Activated B cell treated with CpG ODN at 0.5 μM for 24 hours (primary cell): ENCODE results near the gene DLG2. TPM values are rescaled to one million over a fixed set of nuclear protein-coding genes. Genes with fewer than 3 reads are reported as not detected.

Experiments
- ATAC-seq: fragments of 200-7000 bp; cut with Tn5 transposase; one replicate; pipeline ENCODE4 v1.10.0; 2021; ENCODE audit warnings: low read depth, mild to moderate bottlenecking, moderate library complexity
- CTCF ChIA-PET: fragments of 350-600 bp; sonication (Branson Sonifier 250); formaldehyde crosslinking; loops from one replicate; lab custom pipeline; 2021; ENCODE audit warnings: antibody characterized with exemption; lab: Charles Lee
- POLR2A ChIA-PET: fragments of 350-600 bp; sonication (Branson Sonifier 250); formaldehyde crosslinking; loops from one replicate; lab custom pipeline; 2021; ENCODE audit warnings: antibody characterized with exemption; lab: Charles Lee
- DNase-seq: peaks from one replicate; pipeline ENCODE4 v3.0.0; 2022
- H3K27ac Mint-ChIP-seq: one replicate; pipeline ENCODE4 v1.8.0; 2020; ENCODE audit warnings: mixed read lengths
- H3K27me3 Mint-ChIP-seq: one replicate; pipeline ENCODE4 v1.8.0; 2021; ENCODE audit warnings: mixed read lengths
- H3K36me3 Mint-ChIP-seq: one replicate; pipeline ENCODE4 v1.8.0; 2021; ENCODE audit warnings: low read depth, mixed read lengths
- H3K4me1 Mint-ChIP-seq: one replicate; pipeline ENCODE4 v1.8.0; 2021; ENCODE audit warnings: mixed read lengths
- H3K4me3 Mint-ChIP-seq: one replicate; pipeline ENCODE4 v1.8.0; 2020; ENCODE audit warnings: mild to moderate bottlenecking, mixed read lengths
- H3K9me3 Mint-ChIP-seq: one replicate; pipeline ENCODE4 v1.8.0; 2020; ENCODE audit warnings: mixed read lengths
- CTCF ChIP-seq: fragments of 200-600 bp; IDR thresholded peaks from one replicate; pipeline ENCODE4 v1.8.0; 2022; ENCODE audit warnings: antibody characterized with exemption, mild to moderate bottlenecking
- intact Hi-C: fragments of 100-400 bp; cut with micrococcal nuclease; formaldehyde crosslinking; loops from one replicate; pipeline ENCODE4 v1.15.1; 2024
- total RNA-seq: library from RNA; stranded (reverse); gene quantifications from 2 replicates; pipeline ENCODE4 v1.2.3, GENCODE V29; 2022

DLG2 gene
- total RNA-seq, 1 donor from 2014 or later: 2.7 TPM

GRCh38 chr11:84129961-84130576, 1497.1 kb downstream of the DLG2 start:
- peaks cover 2% of the 10 kb centered on the region for H3K9me3 Mint-ChIP-seq

GRCh38 chr11:84128840-84129239, 1498.3 kb downstream of the DLG2 start:
- TF ChIP-seq CTCF: no peak
- Mint-ChIP-seq H3K36me3 (no peaks in the 10 kb centered on the region), H3K27me3 (no peaks in the 10 kb centered on the region), H3K27ac (no peak overlapping the region), H3K9me3 (peaks cover 2% of the 10 kb centered on the region), H3K4me1 (no peaks in the 10 kb centered on the region), H3K4me3 (no peak overlapping the region)
- DNase-seq (no peak), ATAC-seq (no peak)
- POLR2A ChIA-PET: no interaction called here
- intact Hi-C loops: no loop called here
- CTCF ChIA-PET: no interaction called here

More at GRCh38 chr11:84129961-84130576, 1497.1 kb downstream of the DLG2 start:
- intact Hi-C loops: no loop called here
- no peak overlapping the region for H3K27ac Mint-ChIP-seq
- no peak overlapping the region for H3K4me3 Mint-ChIP-seq
- H3K4me1 Mint-ChIP-seq: no peaks in the 10 kb centered on the region
- no peaks in the 10 kb centered on the region for H3K36me3 Mint-ChIP-seq
- no peak for TF ChIP-seq CTCF
- no peaks in the 10 kb centered on the region for H3K27me3 Mint-ChIP-seq
- ATAC-seq: no peak
- DNase-seq: no peak
- POLR2A ChIA-PET: no interaction called here
- CTCF ChIA-PET: no interaction called here

GRCh38 chr11:84117394-84117793, 1509.8 kb downstream of the DLG2 start:
- no peaks in the 10 kb centered on the region for H3K4me1 Mint-ChIP-seq
- no peak for ATAC-seq
- H3K36me3 Mint-ChIP-seq: no peaks in the 10 kb centered on the region
- DNase-seq: no peak
- H3K4me3 Mint-ChIP-seq: no peak overlapping the region
- POLR2A ChIA-PET: no interaction called here
- no peak overlapping the region for H3K27ac Mint-ChIP-seq
- no peak for TF ChIP-seq CTCF
- CTCF ChIA-PET: no interaction called here
- H3K27me3 Mint-ChIP-seq: no peaks in the 10 kb centered on the region
- no peaks in the 10 kb centered on the region for H3K9me3 Mint-ChIP-seq
- intact Hi-C loops: no loop called here

GRCh38 chr11:84106541-84106940, 1520.6 kb downstream of the DLG2 start:
- TF ChIP-seq CTCF: no peak
- H3K27me3 Mint-ChIP-seq: no peaks in the 10 kb centered on the region
- no peaks in the 10 kb centered on the region for H3K4me1 Mint-ChIP-seq
- no peak overlapping the region for H3K4me3 Mint-ChIP-seq
- ChIA-PET POLR2A (no interaction called here), CTCF (no interaction called here)
- H3K27ac Mint-ChIP-seq: no peak overlapping the region
- ATAC-seq (no peak), DNase-seq (no peak)
- H3K9me3 Mint-ChIP-seq: no peaks in the 10 kb centered on the region
- intact Hi-C loops: no loop called here
- no peaks in the 10 kb centered on the region for H3K36me3 Mint-ChIP-seq

GRCh38 chr11:84105148-84105547, 1522.0 kb downstream of the DLG2 start:
- ATAC-seq: no peak
- TF ChIP-seq CTCF: no peak
- DNase-seq: no peak
- Mint-ChIP-seq H3K27ac (no peak overlapping the region), H3K4me1 (no peaks in the 10 kb centered on the region), H3K27me3 (no peaks in the 10 kb centered on the region), H3K4me3 (no peak overlapping the region), H3K9me3 (no peaks in the 10 kb centered on the region), H3K36me3 (no peaks in the 10 kb centered on the region)
- intact Hi-C loops: no loop called here
- CTCF ChIA-PET: no interaction called here
- POLR2A ChIA-PET: no interaction called here
